Umbilical cord (tissue), 2 donors: ENCODE results near the gene RFESD. TPM values are rescaled to one million over a fixed set of nuclear protein-coding genes. Genes with fewer than 3 reads are reported as not detected.
"Not testable (repeated sequence)": the region's sequence is repeated elsewhere in the genome, so short reads cannot be mapped to it uniquely, and the experiment has no call there.

ENCODE experiments used
- DNase-seq: peaks from one replicate; pipeline ENCODE4 v3.0.0-alpha.2; 2015; ENCODE audit warnings: low spot score
- total RNA-seq: library from RNA; depleted of rRNA; stranded (reverse); fragments of >200 nt; gene quantifications from one replicate; pipeline ENCODE4 v1.2.3, GENCODE V29; 2014; ENCODE audit warnings: low replicate concordance; ENCODE audit not compliant: insufficient read depth

Gene RFESD
- total RNA-seq, 1 donor from 2014 or later = 4.3 TPM

DNA sequence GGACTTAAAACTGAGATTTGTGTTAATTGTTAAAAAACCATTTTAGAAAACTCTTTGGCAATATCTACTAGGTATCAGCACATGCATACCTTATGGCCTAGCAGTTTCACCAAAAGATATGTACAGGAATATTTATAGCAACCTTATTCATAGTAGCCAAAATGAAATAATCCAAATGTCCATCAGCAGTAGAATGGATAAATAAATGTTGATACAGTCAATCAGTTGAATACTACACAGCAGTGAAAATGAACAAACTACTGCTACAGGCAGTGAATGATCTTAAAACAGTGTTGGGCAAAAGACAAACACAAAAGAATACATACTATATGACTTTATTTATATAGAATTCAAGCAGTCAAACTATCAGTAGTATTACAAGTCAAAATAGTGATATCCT lies 16.4 kb downstream of the RFESD start:
- DNase-seq = no peak

DNA sequence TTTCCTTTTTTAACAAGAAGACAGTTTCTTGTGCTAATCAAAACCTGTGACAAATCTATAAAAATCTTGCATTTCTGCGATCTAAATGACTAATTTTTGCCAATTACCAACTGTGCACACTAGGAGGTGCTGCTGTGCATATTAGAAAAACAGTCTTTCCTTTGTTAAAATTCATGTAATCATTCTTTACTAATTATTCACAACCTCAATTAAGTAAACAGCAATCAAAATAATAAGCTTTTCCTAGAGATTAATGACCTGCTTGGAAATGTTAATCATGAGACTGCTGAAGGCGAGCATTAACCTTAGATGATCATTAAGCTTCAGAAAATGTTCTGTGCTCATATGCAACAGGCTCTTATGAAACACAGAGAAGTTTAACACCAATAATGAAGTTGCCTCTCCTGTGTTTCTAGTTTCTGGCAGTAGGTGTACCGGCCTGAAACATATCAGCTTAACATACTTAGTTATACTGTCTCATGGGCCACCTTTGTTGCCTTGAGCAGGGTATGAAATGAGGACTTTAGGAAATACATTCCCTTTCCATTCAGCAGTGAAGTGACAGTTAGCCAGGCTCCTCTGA lies 17.7 kb downstream of the RFESD start:
- peak; percentile 45 for DNase-seq

DNA sequence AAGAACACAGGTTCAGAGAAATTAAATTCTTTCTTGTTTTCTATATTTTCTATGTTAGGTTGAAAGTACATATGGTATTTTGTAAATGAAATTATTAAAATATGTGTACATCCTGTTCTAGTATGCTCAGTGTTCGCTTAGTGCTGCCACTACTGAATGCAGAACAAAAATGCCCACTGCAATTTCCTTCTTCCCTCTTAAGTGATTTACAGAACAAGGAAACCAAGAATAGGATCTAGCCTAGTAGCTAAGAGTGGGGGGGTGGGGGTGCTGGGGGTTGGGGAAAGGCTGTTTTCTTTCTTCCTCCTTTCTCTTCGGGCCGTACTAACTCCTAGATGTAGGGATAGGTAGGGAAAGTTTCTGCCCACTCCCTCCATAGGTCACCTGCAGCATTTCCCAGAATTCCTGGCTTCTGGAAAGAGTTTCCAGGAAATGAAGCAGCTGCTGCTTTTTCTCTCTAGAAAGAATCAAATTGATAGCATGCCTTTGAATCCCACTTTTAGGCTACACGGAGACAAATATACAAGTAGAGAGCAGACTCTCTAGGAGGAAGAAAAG lies 20.6 kb downstream of the RFESD start:
- DNase-seq = no peak

DNA sequence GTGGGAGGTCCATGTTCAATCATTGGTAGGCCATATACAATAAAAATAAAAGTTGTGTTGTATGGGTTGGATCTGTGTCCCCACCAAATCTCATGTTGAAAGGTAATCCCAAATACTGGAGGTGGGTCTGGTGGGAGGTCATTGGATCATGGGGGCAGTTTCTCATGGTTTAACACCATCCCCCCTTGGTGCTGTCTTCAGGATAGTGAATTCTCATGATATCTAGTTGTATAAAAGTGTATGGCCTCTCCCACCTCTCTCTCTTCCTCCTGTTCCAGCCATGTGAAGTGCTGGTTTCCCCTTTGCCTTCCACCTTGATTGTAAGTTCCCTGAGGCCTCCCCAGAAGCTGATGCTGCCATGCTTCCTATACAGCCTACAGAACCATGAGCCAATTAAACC lies 21.1 kb downstream of the RFESD start:
- no peak for DNase-seq

DNA sequence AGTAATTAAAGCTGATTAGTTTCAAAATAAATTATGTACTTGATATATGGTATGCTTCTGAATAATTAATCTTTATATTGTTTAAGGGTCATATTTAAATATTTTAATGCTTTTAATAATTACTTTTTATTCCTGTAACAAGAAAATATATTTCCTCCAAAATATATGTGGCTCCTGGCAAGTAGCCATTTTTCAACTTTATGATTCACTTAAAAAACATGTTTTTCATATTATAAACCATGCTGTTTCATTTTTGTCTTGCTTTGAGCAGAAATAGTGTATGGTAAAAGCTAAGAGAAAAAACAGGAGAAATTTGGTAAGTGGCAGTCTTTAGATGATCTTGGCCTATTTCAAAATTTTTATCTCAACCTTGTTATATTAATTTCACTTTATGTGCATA lies 21.6 kb downstream of the RFESD start:
- peak; percentile 23 for DNase-seq

DNA sequence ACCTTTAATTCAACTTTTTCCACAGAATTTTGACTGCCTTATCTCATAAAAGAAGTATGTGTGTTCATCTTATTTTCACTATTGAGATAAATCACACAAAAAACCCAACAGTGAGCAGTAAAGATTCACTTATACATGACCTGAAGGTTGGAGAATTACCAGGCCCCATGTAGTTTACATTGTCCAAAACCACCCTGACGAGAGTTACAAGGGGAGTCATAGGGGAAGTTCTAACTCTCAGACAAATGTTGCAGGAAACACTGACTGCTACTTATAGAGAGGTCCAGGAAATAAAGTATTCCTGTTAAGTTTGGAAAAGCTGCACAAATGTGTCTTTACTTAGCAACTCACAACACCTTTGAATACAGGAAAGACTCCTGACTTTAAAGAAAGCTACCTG lies 22.2 kb downstream of the RFESD start:
- peak; percentile 57 for DNase-seq

DNA sequence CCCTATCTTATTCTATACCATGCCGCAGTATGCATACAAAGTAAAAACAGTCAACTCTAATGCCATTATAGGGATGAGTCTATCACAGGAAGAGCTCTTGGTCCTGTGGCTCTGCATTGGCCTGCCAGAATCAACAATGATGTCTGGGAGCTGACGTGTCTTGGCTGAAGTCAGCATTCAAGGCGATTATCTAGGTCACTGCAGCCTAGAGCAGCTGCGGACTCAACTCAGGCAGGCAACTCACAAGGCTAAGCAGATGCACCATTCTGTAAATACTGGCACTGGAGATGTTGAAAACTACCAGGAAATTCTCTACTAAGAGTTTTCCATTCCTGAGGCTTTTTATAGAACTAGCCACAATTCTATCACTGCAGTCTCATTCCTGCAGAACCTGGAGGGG lies 23.0 kb downstream of the RFESD start:
- peak; percentile 91 for DNase-seq

DNA sequence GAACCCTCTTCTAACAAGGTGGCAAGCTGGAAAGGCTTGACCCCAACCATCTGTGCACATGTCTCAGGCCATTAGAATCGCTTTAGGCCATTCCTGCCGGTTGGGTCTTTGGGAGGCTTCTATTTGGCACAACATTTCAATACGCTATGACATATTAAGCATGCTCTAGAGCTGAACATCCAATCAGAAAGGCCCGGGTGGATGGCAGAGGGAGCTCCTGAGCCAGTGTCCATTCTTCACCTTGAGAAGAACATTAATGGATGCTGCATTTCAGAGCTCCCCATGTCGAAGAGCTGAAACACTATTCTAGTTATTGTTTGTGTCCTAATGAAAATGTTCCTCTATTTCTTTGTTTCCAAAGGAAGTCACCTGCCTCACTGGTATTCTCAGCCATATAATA lies 23.4 kb downstream of the RFESD start:
- DNase-seq = no peak

DNA sequence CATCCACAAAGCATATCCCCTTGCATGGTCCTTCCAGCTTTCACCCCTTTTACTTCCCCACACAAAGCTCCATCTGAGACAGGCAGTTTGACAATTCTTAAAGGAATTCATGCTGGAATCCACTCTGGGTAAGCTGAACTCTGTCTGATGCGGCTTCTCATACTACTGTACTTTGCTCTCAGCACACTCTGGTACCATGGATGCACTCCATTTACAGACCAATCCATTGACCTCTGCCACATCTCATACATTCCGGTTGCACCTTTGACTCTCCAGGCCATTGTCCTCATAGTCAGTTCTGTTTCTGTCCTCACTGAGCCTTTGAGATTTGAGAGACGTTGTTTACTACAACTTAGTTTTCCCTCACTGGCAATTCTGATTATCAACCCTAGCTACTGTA lies 24.0 kb downstream of the RFESD start:
- DNase-seq = no peak

DNA sequence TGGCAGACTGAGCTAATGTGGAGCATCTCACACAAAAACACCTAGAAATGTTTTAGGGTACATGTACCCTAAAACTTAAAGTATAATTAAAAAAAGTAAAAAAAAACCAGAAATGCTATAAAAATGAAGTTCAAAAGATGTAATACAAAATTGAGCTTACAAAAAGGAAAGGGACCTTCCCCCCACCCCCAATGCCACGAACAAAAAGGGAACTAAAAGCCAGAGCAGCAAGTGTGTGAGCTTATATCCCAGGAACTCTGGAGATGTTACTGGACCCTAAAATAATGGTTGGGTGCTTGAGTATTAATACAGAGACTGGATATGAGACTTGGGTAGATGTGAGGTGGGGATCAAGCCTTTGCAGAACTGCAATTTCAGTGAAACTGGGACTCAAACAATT lies 25.2 kb downstream of the RFESD start:
- no peak for DNase-seq

DNA sequence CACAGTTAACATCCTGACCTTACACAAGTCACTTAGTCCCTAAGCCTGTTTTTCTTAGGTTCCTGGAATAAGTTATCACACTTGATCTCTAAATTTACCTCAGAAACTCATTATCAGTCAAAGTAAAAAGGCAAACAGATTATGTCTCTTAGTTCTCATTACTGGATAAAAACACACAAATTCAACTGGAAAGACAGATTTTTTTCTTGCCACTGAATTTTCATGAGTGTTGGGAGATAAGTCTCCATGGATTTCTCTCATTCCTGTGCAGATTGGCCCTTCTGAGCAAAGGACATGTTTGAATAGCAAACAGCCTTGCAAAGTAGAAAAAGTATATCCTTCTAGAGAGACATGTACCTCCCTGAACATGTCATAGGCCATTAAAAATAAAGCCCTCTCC lies 26.1 kb downstream of the RFESD start:
- no peak for DNase-seq

DNA sequence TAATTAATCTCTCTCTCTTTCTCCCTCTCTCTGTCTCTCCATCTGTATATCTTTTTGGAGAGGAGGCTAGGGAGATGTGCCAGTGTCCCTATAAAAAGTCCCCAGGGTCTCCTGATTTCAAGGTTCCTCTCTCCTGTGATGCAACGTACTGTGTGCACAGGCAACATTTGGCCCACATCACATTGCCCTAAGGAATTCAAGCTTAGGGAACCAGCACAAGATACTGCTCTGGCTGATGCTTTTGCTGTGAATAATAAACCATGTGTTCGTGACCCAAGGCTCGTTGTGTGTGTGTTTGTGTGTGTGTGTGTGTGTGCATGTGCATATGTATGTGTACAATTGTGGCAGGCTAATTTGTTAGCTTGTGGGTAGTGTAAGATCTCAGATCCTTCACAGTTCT lies 26.5 kb downstream of the RFESD start:
- DNase-seq = peak; percentile 46

DNA sequence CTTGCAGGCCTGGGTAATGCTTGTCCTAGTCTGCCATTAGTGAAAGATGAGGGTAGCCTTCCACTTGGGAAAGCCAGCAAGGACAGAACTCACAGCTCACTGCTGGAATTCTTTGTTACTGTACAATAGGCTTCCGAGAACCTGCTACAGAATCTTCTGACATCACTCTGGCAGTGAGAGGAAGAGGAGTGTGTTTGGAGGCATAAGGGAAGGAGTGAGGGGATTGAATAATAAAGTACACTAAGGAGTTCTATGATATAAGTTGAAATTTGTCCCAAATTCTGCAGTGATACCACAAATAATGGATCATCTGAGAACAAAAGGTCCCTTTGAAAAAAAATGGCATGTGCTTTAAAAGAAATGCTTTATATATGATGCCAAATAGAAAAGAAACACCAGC lies 36.3 kb downstream of the RFESD start, which contains the start of gene SPATA9:
Gene SPATA9 (minus strand): TSS at position 101 of the 400 bp plus-strand sequence. CDS start 137 bp downstream, outside the sequence.
- no peak for DNase-seq

DNA sequence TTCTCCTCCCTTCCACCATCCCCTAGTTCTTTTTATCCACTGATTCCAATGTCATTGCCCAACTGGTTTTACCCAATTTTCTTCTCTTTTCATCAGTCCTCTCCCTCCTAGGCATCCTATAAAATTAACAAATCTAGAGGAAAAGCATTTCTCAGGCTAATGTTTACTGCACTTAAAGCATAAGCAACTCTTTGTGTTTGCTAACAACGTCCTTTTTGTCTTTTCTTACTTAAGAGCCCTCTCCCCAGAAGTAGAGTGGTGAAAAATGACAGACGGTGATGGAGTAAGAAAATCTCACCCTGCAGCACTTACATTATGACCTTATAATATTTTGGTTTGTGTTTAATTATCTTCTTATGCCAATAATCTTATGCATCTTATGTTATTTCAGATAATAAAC lies 37.8 kb downstream of the RFESD start:
- DNase-seq = no peak

DNA sequence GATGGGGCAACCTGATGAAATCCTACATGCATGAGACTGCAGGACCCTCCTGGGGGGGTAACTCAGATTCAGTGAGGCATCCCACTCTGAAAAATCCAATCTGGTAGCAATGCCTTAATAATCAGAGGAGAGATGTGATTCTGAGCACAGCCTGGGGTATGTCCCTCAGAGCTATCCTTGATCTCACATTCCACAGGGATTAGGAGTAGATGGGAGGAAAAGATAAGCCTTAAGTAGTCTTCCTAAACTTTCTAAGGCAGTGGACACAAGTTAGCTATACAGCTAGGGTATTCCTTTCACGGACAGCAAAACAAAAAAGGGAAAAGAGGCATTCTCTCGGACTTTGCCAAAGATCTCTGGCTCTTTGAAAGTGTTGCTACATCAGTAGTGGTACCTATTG lies 40.1 kb downstream of the RFESD start:
- no peak for DNase-seq

DNA sequence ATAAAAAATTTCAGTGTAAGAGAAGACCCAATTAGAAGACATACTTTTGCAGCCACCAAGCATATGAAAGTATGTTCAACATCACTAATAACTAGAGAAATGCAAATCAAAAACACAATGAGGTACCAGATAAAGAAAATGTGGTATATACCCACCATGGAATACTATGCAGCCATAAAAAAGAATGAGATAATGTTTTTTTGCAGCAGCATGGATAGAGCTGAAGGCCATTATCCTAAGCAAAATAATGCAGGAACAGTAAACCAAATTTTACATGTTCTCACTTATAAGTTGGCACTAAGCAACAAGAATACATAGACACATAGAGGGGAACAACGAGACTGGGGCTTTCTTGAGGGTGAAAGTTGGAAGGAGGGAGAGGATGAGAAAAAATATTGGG lies 43.1 kb downstream of the RFESD start:
- DNase-seq = no peak

DNA sequence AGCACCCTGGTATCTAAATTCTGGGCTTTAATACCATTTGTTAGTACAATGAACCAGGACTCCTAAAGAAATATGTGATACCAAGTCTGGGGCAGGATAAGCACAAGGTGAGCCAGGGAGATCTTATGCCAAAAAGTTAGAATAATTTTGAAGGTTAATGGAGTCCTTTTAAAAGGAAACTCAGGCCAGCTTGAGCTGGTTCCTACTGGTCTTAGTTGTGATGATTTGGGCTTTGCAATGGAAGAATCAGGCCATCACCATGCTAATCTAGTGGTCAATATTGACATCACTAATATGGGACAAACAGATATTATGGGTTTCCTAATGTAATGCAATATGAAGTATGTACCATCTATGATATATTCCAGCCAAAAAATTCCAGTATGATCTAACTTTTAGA lies 43.8 kb downstream of the RFESD start:
- no peak for DNase-seq

DNA sequence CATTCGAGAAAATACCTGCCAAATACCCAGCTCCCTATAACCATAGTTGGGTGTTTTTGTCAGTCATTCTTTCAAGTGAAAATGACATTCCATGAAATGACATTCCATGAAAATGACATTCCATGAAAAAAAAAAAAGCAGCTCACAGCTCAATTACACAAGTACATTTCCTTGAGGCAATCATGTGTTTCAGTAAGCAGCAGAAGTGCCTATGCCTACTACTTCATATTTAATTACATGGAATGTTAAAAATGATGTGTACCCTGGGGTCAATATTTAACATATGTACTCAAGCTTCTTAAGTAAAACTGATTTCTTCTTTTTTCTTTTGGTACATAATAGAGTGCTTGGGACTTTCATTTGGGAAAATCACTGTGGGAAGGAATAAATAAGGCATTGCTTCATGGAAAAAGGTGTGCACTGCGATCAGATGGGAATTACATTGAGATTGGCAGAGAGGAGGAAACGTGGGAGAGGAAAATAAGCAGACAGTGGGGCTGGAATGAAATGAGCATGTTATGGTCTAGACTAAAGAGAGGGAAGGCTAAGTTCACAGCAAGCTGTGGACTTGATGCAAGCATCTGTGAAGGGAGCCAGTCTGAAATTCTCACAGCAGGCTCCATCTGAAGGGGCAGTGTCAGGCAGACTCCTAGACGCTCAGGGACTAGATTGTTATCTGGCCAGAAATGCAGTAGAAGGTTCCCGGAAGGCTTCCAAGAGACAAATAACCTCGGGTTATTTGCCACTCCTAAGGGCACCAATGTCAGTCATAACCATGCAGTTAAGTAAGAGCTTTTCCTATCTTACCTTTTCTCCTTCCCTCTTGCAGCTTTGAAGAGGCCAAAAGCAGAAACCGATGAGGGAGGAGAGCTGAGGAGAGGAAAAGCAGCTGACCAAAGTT lies 51.5 kb downstream of the RFESD start:
- no peak for DNase-seq

DNA sequence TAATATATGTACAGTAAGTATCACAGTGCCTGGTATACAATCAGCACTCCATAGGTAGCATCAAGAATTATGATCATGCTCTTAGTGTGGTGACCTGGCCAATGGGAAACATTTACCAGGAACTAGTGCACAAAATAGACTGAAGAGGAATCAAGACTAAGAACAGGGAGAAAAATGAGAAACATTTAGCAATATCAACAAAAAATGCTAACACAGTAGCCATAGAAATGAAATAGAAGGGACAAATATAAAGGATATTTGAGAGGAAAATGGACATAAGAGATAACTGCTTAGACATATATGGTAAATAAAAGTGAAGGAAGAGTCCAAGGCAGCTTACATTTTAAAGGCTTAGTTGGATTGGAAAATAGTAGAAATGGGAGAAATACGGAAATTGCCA lies 52.8 kb downstream of the RFESD start:
- DNase-seq = no peak

DNA sequence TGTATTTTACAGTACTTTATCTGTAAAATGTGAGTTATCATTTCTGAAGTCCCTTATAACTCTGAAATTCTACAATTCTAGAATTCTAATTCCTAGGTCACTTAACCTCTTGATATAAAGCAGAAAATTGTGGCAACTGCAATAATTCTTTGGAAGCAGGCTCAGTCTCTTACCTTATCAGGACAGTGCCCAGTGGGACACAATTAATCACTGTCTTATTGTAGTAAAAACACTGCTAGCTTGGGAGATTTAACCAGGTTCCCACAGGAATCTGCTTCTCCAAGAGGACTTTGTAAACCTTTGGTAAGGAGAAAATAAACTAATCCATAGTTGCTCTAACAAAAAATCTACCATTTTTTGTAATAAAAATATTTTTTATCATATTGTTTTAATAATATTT lies 54.5 kb downstream of the RFESD start:
- DNase-seq = no peak

DNA sequence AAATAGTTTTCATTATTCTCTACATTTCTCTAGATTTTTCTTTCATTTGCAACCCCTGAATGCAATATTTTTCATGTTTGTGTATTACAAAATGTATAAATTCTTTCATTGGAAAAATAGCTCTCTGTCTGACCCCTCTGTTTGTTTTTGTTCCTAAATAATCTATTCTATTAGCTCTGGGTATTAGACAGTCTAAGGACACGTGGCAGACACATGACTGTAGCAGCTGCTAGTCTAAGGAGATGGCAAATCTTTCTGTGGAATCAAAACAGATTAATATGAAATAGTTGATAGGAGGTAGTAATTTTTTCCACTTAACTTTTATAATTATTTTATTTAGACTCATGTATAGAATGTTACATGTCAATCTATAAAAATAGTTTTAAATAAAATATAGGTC lies 57.6 kb downstream of the RFESD start:
- no peak for DNase-seq

DNA sequence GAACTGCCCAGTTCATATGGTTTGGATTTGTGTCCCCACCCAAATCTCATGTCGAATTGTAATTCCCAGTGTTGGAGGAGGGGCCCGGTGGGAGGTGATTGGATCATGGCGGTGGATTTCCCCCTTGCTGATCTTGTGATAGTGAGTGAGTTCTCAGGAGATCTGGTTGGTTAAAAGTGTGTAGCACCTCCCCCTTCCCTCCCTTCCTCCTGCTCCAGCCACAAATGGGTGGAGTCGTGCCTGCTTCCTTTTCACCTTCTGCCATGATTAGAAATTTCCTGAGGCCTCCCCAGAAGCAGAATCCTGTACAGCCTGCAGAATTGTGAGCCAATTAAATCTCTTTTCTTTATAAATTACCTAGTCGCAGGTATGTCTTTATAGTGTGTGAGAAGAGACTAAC lies 59.6 kb downstream of the RFESD start:
- DNase-seq = not testable (repeated sequence)

DNA sequence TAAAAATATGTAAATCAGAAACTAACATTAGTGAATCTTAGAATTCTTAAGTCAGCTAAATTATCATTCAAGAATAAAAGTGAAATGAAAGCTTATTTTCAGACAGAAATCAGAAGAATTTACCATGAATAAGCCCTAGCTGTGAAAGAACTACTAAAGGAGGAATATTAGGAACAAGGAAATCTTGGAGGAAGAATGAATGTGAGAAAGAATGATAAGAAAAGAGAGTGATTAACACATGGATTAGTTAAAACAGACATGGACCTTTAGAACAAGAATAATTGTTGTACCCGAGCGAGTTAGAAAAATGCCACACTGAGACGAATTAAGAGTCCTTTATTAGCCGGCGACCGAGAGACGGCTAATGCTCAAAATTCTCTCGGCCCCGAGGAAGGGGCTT lies 60.5 kb downstream of the RFESD start:
- no peak for DNase-seq
